Keratinocyte (primary cell): ENCODE measurements around the gene SOAT1.

Experiments
- EZH2 ChIP-seq: IDR thresholded peaks from one replicate; pipeline ENCODE4 v1.6.1; 2012; ENCODE audit warnings: inconsistent platforms, mild to moderate bottlenecking, low read length, moderate library complexity
- TF ChIP-seq, protein P1 (sequence below), 3 experiments: IDR thresholded peaks in 1 of 3; conservative IDR thresholded peaks in 1 of 3; optimal IDR thresholded peaks in 1 of 3; 2 replicates in 2 of 3; 3 replicates in 1 of 3; pipeline versions ENCODE3 to v1.5.1; 2011; ENCODE audit warnings: low read length in 3 of 3, mild to moderate bottlenecking in 3 of 3, moderate library complexity in 2 of 3, control low read depth in 1 of 3, inconsistent platforms in 1 of 3; ENCODE audit not compliant: insufficient read depth in 2 of 3; ENCODE audit errors: extremely low read depth in 1 of 3

DNA sequence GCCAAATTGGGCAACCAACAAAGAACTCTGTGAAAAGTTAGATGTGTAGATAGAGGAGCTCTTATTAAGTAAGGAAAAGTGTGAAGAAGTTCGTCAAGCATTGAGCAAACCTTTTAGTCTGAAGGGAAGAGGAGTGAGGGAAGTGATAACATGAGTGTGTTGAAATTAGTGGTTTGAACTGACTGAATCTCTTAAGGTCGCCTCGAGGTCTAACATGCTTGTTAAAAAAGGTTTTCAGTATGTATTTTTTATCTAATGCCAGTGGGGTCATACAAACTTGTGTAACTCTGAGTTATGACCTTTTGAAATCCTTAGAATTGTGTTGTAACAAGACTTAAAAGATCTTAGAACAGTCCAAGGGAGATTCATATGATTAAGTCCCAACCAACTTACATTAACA is 34.1 kb downstream of the SOAT1 start:
- TF ChIP-seq, protein P1, sequence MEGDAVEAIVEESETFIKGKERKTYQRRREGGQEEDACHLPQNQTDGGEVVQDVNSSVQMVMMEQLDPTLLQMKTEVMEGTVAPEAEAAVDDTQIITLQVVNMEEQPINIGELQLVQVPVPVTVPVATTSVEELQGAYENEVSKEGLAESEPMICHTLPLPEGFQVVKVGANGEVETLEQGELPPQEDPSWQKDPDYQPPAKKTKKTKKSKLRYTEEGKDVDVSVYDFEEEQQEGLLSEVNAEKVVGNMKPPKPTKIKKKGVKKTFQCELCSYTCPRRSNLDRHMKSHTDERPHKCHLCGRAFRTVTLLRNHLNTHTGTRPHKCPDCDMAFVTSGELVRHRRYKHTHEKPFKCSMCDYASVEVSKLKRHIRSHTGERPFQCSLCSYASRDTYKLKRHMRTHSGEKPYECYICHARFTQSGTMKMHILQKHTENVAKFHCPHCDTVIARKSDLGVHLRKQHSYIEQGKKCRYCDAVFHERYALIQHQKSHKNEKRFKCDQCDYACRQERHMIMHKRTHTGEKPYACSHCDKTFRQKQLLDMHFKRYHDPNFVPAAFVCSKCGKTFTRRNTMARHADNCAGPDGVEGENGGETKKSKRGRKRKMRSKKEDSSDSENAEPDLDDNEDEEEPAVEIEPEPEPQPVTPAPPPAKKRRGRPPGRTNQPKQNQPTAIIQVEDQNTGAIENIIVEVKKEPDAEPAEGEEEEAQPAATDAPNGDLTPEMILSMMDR (optimal IDR thresholded peaks at IDR 0.05 in 1 of 3, IDR thresholded peaks at IDR 0.05 in 1 of 3, conservative IDR thresholded peaks at IDR 0.05 in 1 of 3; ENCODE audit: extremely low read depth in 1 of 3, insufficient read depth in 2 of 3, low read length in 3 of 3): no peak
- no peak for TF ChIP-seq EZH2
